Limb (tissue), 2 donors: ENCODE results near the gene UQCC2.

Experiments used
- DNase-seq, 2 donors: peaks; one replicate each; pipeline ENCODE4 v3.0.0-alpha.2; 2016; ENCODE audit errors: extremely low spot score in 2 of 2

The UQCC2 gene

DNA sequence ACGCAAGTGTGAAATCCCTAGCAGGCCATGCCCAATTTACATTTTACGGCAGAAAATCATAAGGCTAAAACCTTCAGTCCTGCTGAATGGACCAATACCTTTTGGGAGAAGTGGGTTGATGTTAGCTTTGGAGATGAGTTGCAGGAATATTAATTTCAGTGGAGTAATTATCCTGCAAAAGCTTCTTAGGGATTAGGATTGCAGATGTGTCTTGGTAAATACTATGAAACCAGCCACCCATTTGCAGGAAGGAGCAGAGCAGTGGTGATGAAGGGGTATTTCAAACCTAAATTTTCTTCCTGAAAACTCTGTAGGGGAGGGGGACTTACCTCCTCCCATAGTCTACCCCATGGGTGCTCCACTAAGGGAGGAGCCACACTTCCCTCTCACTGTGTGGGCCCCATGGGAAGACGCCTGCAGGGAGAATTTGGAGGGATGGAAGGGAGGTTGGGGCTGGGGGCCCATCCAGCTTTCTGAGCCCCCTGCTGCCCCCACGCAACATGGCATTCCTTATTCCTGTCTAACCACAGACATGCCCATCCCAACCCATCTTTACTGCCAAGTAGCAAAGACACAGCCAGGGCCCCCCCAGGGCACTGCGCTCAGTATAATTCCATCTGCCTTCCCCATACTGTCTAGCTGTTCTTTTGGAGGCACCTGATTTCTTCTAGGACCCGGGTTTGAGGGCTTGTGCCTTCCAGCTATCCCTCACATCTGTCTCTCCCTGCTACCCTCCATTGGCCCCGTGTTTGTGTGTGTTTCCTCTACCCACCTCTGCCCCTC, 14.6 kb upstream of the UQCC2 start:
- no peak for DNase-seq

DNA sequence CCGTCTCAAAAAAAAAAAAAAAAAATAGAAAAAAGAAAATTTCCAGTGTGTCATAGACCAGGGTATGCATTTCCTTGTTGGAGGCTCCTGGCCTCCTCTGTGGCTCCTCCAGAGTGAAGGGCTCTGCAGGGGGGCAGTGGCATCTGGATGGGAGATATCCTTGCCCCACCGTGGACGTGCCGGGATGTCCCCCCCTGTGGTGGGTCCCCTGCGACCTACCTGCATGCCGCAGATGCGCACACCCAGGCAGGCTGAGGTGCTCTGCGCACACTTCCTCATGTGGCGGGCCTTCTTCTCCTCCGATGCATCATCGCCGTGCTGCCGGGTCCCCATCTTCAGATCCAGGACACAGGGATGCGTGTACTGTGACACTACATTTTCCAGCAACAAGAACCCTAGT, 13.7 kb upstream of the UQCC2 start:
- DNase-seq = no peak

DNA sequence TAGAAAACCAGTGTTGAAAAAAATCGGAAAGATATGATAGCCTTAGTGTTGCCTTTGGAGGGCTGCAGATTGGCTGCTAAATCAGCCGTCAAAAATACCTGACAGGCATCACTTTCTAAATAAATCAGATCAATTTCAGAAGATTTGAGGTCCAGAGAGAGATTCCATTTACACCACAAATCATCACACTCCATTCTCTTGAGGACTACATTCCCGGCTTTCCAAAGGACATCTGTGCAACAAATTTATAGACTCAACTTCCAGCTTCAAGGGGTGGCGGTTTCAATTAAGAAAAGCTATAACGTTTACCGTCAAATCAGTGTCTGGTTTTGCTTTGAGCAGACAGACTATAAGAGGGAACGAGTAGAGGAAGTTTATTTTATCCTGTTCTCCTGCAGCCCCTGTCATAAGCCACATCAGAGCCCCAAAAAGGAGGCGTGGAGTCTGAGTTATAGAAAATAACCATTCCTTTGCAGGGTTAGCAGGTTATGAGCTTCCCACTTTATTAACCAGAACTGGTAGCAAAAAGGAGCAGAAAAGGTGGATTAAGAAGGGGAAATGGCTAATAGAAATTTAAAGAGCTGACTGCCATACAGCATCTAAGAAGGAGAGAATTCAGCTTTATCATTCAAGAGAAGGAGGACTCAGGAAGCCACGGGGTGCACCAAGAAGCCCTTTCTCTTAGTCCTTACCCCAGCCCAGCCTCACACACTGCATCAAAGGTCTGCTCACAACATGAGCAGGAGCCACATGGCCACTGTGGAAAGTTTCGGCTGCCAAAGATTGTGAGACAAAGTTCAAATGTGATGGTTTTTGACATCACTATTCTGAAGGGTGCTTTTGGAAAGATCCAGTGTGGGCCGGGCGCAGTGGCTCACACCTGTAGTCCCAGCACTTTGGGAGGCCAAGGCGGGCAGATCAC, 12.9 kb upstream of the UQCC2 start:
- DNase-seq = no peak

DNA sequence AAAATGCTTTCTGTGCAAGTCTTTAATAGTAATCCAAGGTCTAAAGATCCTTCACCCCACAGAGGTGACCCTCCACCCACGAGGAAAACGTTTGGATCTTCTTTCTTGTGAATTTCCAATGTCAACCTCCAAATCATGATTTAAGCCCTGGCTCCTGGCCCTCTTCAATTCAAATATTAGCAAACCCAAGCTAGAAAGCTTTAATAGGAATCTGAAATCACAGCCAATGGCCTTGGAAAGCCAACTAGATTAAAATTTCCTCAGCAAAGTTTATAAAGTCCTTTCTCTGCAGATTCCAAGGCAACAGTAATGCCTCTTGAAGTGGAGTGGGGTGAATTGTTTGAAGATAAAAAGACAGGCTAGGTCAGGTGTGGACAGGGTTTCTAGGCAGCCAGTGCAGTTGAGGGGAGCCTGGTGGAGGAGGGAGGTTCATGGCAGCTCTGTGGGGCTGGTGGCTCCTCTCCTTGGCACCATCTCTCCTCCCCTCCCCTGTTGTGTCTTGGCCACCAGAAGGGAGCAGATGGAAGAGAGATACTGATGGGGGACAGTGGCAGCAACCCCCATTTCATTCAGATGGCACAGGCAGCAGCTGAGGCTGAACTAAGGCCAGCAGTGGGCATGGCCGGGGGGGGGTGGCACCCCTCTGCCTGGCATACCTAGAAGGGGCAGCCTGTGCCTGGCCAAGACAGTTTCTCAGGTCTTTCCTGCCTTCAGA, 12.0 kb upstream of the UQCC2 start:
- no peak for DNase-seq

DNA sequence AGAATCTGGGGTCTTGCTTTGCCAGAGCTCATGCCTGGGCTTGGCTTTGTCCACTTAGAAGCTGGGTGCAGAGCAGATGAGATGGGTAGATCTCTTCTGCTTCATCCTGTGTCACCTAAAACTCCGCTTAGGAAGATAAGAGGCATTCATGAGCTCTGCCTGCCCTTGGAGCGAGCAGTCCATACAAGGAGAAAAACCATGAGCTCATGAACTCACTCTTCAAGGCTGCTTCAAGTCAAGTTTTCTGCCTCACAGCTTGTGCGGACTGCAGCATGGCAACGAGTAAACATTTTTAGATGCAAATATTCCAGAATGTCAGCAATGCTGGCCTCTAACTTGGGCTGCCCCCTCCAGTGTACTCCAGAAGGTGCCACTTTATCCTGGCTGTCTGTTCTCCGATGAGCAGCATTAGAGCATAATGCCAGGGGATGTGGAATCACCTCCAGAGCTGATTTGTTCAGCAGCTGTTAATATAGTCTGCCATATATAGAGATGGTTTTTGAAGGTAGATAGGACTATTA, 10.7 kb upstream of the UQCC2 start:
- no peak for DNase-seq

DNA sequence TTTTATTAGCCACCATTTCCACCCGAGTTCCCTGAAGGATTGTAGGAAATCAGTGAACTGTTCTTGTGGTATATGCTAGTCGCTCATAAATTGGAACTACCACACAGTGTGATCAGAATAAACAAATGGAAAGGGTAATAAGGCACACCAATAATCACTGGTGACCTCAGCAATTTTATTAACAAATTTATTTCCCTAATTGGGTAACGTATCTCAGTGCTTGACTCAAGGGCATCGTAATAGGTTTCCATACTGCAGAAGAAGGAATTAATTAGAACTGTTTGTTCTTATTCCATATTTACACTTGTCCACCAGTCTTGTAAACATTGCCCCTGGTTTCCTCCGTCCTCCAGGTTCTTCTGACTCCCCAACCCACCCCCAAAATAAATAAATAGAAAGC, 10.0 kb upstream of the UQCC2 start:
- DNase-seq = no peak

DNA sequence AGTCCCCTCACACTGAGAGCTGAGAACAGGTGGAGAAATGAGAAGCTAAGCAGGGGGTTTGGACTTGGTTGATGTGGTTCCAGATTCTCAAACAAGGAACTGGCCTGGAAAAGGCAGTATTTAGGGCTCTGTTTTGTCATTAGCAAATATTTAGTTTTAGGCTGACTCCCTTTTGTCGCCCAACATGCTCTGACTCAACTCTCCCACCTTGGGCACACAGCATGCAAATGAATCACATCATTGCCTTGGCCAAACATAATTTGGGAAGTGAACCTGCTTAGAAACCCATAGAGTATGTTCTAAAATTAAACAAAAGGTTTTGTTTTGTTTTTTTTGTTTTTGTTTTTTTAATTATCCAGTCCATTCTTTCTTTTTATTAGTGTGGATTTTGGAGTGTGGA, 9.5 kb upstream of the UQCC2 start:
- DNase-seq = no peak

DNA sequence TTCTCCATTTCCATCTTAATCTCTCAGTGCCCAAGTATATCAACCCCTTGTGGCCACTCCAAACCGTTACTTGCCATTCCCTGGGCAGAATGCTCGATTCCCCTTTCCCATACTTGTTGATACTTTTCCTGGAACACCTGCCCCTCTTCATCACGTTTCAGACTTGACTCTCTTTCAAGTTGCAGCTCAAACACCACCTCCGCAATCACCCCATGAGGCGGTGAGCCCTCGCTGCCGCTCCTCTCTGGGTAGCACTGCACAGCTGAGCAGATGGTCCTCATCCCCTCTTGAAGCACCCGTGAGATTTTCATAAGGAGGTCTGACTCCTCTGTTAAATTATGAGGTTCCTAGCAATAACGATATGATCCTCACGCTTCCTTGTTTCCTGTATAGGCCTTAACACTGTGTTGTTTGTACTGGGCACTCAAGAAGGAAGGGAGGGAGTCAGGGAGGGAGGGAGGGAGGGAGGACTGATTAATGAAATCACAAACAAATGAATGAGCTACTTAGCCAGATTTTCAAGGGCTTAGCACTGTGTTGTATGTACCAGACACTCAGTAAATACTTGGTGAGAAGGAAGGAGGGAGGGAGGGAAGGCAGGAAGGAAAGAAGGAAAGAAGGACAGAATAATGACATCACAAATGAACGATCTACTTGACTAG, 8.0 kb upstream of the UQCC2 start:
- no peak for DNase-seq

DNA sequence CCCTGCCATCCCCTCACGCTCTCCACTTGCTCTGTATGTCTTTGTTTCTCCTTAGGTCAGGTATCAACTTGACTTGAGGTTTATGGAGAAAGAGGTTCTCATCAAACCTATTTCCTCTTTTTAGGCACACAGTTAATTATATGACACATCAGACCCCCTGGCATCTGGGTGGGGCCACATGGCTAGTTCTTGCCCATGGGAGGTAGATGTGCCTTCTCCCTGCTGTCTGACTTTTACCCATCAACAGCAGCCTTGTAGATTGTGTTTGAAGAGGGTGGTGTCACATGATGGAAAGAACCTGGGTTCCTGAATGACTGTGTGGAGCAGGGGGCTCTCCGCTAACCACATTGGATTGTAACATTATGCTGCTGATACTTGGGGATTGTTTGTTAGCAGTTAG, 7.2 kb upstream of the UQCC2 start:
- DNase-seq = no peak

DNA sequence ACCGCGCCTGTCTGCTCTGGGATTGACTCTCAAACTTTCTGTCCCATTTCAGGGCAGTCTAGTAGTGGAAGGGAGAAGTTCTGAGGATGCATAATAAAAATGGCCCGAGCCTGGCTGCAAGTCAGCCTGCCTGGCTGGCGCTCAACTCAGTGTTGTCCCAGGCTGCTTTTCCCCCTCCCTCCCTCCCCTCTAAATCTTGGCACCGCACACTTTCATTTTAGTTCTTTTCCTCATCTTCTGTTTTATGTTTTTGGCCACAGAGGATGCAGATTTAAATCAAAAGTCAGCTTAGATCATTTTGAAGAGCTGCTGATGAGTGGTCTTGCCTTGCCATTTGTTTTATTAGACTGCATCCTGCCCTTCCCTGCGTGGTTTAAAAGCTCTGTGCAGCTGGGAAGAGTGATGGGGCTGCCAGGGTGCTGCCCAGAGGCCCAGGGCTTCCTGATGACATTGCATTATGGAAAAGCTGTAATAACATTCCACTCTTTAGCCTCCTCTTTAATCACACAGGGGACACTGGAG, 6.5 kb upstream of the UQCC2 start:
- DNase-seq = peak; percentile 59 to 62

DNA sequence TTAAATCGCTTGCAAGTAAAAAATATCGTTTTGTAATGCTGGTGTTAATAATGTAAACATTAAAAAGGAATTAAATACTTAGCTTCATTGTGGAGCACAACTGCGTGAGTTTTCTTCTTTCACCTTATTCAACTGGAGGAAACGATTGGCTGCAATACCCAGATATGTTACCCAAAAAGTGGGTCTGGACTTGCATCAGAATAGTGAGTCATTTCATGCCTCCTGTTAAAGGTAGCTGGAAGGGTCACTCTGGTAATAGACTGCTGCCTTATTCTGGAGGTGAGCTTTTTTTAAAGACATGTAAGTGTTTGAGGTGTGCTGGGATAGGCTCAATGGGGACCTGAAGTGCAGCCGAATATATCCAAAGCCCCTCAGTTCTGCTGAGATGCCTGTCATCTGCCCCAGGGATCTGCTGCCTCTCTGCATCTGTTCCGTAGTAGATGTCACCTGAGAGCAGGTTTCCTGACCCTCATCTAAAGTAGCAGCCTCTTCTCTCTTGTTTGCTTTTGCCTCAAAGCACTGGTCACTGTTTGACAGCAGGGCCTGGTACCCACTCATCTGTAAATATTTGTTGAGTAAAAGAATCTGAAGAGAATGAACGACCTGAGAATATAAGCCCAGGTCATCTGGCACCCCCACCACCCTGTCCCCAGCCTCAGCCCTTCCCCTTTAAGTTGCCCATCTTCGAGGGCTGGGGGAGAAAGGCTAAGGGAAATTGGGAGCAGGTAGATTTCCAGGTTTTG, 5.6 kb upstream of the UQCC2 start:
- DNase-seq = no peak

DNA sequence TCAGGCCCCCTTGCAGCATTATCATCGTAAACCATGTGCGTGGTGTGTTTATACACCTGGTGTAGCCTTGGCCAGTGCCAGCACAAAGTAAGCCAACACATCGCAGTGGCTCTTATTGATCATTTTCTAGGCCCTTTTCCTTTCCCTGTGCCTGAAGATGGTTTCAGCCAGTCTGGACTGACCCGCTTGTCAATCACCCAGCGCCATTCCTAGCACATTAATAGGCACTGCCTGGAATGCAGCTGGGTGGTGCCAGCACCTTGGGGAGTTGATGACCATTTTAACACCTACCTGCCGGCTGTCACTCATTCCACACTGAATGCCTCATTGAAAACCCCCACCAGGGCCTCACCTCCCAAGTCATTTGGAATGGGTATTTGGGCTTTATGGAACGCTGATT, 4.9 kb upstream of the UQCC2 start:
- no peak for DNase-seq

DNA sequence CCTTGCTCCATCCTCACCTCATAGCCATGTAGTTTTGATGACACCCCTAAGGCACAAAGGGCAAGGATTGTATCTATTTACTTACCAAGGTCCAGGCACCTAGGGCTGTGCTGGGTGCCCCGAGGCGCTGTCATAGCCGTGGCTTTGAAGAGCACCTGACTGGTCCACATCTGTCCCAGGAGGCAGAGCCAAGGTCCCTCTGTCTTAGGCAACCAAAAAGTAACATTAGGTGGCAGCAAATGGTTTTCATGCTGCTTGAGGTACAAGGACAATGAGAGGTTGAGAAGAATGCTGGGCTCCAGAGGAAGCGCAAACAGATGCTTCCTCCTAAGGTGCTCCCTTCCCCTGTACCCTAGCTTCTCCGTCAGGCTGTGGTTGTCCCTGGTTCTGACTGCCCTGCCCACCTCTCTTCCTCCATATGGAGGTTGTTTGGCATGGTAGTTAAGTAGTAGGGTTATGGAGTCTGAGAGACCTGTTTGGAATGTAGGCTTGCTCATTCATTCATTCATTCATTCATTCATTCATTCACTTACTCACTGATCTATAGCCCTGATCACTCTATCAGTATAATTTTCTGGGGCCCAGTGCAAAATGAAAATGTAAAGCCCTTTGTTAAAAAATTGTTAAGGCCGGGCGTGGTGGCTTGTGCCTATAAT, 3.0 kb upstream of the UQCC2 start:
- no peak for DNase-seq

DNA sequence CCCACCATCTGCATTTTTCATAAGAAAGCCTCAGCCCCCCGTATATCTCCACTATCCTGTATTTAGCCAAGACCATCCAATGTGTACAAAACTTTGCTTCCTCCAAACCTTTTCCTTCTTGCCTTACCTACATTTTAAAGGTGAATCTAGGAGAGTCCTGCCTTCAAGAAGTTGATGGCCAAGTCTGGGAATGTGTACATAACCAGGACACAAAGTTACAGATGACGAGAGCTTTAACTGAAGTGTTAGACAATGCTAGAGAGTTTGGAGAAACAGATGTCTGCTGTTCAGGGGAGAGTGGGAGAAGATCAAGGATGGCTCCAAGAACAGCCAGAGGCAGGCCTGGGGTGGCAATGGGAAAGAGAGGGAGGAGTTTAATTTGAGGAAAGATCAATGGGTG, 2.3 kb upstream of the UQCC2 start:
- no peak for DNase-seq

DNA sequence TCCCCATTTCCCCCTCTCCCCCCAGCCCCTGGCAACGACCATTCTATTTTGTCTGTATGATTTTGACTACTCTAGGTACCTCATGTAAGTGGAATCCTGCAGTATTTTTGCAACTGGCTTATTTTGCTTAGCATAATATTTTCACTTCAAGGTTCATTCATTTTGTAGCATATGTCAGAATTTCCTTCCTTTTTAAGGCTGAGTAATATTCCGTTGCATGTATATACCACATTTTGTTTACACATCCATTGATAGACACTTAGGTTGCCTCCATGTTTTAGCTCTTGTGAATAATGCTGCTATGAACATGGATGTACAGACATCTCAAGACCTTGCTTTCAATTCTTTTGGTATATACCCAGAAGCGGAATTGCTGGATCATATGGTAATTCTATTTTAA, 1.4 kb upstream of the UQCC2 start:
- no peak for DNase-seq

DNA sequence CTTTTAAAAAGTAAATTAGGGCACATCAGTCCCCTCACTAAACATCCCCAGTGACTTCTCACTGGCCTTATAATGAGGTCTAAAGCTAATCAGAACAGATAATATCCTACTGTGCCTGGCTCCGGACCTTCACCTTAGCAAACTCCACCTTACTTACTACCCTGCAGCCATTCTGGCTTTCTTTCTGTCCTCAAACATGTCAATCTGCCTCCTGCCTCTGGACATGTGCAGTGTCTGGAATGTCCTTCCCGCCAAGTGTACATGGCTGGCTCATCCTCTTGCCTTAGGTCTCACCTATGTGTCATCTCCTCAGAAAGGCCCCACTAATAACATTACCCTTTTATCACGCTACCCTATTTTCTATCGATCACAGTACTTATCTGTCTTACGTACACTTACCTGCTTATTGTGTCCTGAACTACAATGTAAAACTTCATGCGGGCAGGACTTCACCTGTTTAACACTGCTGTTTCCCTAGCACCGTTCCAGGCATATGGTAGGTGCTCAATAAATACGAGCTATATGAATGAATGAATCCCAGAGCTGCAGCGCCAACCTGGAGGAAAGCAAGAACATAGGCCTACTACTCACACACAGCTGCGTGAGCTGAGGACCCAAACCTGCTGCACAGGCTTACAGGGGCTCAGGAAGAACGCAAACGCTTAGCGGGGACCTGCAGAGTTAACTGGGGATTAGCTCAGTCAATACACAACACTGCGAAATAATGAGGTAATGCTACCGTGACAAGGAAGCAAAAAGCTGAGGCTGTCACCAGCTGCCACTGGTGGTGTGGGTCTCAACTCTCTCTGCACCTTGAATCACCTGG, 991 bp downstream of the UQCC2 start:
- DNase-seq = no peak

DNA sequence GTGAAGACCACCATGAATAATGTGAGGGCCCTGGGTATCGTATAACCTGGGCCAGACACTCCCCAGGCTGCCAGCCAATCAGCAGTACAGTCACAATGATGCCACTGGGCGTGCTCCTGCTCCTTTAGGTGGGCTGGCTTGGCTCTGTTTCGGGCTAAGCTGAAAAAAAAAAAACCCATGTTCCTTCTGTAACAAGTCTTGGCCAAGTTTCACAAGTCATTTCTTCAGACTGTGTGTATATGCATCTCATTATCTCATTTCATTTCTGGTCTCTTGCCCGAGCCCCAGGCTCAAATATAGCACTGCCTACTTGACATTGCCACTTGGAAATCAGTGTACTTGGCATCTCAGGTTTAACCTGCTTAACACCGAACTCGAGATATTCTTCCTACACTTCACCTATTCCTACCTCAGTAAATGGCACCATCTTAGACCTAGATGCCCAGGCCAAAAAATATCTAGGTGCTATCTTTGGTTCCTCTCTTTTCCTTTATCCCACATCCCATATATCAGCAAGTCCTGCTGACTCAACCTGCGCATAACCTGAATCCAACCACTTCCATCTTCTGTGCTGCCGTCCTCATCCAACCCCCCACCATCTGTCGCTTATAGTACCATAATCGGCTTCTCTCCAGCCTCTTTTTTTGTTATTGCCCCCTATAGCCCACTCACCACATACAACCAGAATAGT, 1.8 kb downstream of the UQCC2 start:
- DNase-seq = no peak

DNA sequence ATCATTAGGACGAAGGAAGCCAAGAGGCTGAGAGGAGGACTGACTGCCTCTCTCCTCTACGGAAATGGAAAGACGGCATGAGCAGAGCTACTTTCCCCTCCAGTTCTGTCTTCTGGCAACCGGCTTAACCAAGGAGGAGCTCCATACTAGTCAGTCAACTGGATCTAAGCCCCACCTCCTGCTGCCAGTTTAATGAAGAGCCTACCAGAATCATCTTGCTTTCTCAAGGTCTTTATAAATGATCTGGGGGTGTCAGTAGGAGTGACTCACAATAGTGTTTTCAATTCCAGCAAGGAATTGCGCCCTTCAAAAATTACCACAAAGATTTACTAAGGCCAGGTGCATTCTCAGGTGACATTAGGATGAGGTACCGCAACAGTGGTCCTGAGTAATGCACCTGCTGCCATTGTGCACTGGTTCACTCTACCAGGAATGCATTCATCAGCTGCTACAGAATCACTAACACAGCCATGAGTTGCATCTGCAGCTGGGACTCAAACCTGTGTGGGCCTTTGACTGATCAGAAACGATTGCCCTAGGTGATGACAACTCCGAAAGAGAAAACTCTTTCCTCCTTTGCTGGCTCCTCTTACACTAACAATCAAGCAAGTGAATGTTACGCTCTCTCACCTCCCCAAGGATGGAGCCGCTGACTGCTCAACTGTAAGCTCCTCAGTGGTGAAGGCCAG, 2.8 kb downstream of the UQCC2 start:
- no peak for DNase-seq
